ENCODE measurements around the gene RGS16. TPM values are rescaled to one million over a fixed set of nuclear protein-coding genes. Genes with fewer than 3 reads are reported as not detected.

RGS16 gene
- total and polyA plus RNA-seq, 2 donors (not counting 3 experiments of a cell fraction or from before 2014, with no cell fraction given) = not detected

DNA sequence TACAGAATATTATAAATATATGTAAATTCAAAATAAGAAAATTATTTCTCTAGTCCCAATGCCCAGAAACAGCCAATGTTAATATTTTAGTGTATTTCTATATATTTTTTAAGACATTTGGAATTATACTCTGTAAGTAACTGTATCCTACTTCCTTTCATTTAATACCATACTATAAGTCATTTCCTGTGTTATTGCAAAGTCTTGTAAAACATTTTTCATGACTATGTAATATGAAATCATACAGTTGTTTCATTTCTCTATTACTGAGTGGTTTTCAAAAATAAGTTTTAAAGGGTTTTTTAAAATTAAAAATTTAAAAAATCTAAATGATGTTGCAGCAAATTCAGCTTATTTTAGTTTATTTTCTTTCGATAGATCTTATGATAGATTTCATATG is 17.1 kb downstream of the RGS16 start:
- Histone ChIP-seq H3K4me2 (ENCODE audit: insufficient read depth, low read length) (no peak overlapping the region), H3K4me3 (replicated peaks in 1 of 3; ENCODE audit: insufficient read depth in 1 of 3, low read depth in 1 of 3, low read length in 3 of 3) (no peak overlapping the region), H3K36me3 (ENCODE audit: control insufficient read depth in 2 of 2, extremely low read depth in 1 of 2, insufficient read depth in 2 of 2, low read length in 2 of 2) (no peaks in the 10 kb centered on the region), H3K9me1 (replicated peaks; ENCODE audit: control insufficient read depth, extremely low read depth, insufficient read depth, low read length) (no peaks in the 10 kb centered on the region), H3K27ac (ENCODE audit: insufficient read depth, low read depth, low read length) (no peak overlapping the region), H2AFZ (ENCODE audit: low read depth, low read length) (no peak overlapping the region), H3K9ac (replicated peaks; ENCODE audit: extremely low read depth, insufficient read depth, low read length) (no peak overlapping the region), H3K4me1 (ENCODE audit: control insufficient read depth, extremely low read depth, insufficient read depth, low read length) (peaks cover 9% of the 10 kb centered on the region), H3K9me3 (replicated peaks; ENCODE audit: control insufficient read depth, insufficient read depth, low read length) (no peaks in the 10 kb centered on the region), H4K20me1 (replicated peaks; ENCODE audit: control insufficient read depth, extremely low read depth, insufficient read depth, low read length) (no peaks in the 10 kb centered on the region), H3K27me3 (ENCODE audit: control insufficient read depth in 2 of 2, insufficient read depth in 2 of 2, low read length in 2 of 2) (peaks cover 0 to 1% of the 10 kb centered on the region in 2 experiments), H3K79me2 (ENCODE audit: control insufficient read depth, insufficient read depth, low read length) (no peaks in the 10 kb centered on the region)
- ChIA-PET CTCF (interaction anchor here (1.9 kb wide), 1 partner anchor 14 kb away, joined by 7 read pairs; no protein-coding TSS in a partner anchor), POLR2A (interaction anchor here (0.7 kb wide), 1 partner anchor 1636 kb away, joined by 6 read pairs; no protein-coding TSS in a partner anchor)
- dilution Hi-C loops (cut with MboI; ENCODE audit: extremely low pct_ligation_motif_present, low sequenced_read_pairs) (no loop called here), intact Hi-C loops (cut with micrococcal nuclease) (no loop called here)
- no TSS peak for BruUV-seq (replicated peaks)
- no peak for DNase-seq (ENCODE audit: low read depth, low spot score)
- FAIRE-seq = no peak
- TF ChIP-seq POLR2A (IDR thresholded peaks at IDR 0.05; ENCODE audit: low read depth, low read length) (no peak), MYC (IDR thresholded peaks at IDR 0.05; ENCODE audit: low read depth, low read length) (no peak)
- TF ChIP-seq, protein P1, sequence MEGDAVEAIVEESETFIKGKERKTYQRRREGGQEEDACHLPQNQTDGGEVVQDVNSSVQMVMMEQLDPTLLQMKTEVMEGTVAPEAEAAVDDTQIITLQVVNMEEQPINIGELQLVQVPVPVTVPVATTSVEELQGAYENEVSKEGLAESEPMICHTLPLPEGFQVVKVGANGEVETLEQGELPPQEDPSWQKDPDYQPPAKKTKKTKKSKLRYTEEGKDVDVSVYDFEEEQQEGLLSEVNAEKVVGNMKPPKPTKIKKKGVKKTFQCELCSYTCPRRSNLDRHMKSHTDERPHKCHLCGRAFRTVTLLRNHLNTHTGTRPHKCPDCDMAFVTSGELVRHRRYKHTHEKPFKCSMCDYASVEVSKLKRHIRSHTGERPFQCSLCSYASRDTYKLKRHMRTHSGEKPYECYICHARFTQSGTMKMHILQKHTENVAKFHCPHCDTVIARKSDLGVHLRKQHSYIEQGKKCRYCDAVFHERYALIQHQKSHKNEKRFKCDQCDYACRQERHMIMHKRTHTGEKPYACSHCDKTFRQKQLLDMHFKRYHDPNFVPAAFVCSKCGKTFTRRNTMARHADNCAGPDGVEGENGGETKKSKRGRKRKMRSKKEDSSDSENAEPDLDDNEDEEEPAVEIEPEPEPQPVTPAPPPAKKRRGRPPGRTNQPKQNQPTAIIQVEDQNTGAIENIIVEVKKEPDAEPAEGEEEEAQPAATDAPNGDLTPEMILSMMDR (IDR thresholded peaks at IDR 0.05; ENCODE audit: extremely low read depth in 1 of 2, insufficient read depth in 1 of 2, low read depth in 1 of 2, low read length in 2 of 2) = no peak

DNA sequence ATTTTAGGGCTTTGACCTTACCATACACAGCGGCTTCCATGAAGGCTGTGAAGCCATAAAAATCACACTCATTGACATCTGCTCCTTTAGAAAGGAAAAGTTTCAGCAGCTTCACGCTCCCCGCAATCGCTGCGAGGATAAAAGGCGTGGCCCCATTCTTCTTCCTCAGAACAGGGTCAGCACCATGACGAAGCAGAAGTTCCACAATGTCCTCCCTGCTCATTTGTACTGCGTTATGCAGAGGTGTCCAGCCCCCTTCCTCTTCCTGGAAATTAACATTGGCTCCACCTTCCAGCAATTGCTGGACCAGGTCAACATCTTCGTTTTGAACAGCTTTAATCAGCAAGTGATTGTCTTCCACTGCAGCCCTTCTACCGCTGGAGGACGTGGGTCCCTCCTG is 17.8 kb downstream of the RGS16 start:
- no peak overlapping the region for H2AFZ ChIP-seq (ENCODE audit: low read depth, low read length)
- no peaks in the 10 kb centered on the region for H3K9me3 ChIP-seq (replicated peaks; ENCODE audit: control insufficient read depth, insufficient read depth, low read length)
- no peaks in the 10 kb centered on the region for H3K79me2 ChIP-seq (ENCODE audit: control insufficient read depth, insufficient read depth, low read length)
- H3K4me3 ChIP-seq (replicated peaks in 1 of 3; ENCODE audit: insufficient read depth in 1 of 3, low read depth in 1 of 3, low read length in 3 of 3) = no peak overlapping the region
- FAIRE-seq = no peak
- H3K9ac ChIP-seq (replicated peaks; ENCODE audit: extremely low read depth, insufficient read depth, low read length) = no peak overlapping the region
- no peak overlapping the region for H3K27ac ChIP-seq (ENCODE audit: insufficient read depth, low read depth, low read length)
- ChIA-PET POLR2A (no interaction called here), CTCF (interaction anchor here (1.9 kb wide), 1 partner anchor 15 kb away, joined by 7 read pairs; no protein-coding TSS in a partner anchor)
- TF ChIP-seq, protein P1 (IDR thresholded peaks at IDR 0.05; ENCODE audit: extremely low read depth in 1 of 2, insufficient read depth in 1 of 2, low read depth in 1 of 2, low read length in 2 of 2) = no peak
- no peak for TF ChIP-seq POLR2AphosphoS5 (IDR thresholded peaks at IDR 0.05; ENCODE audit: insufficient read depth, low read depth, low read length)
- TF ChIP-seq EZH2 (IDR thresholded peaks at IDR 0.05; ENCODE audit: borderline replicate concordance, low read depth, low read length, severe bottlenecking) = no peak
- intact Hi-C loops (cut with micrococcal nuclease) = no loop called here
- dilution Hi-C loops (cut with MboI; ENCODE audit: extremely low pct_ligation_motif_present, low sequenced_read_pairs) = no loop called here
- no peaks in the 10 kb centered on the region for H4K20me1 ChIP-seq (replicated peaks; ENCODE audit: control insufficient read depth, extremely low read depth, insufficient read depth, low read length)
- DNase-seq (ENCODE audit: low read depth, low spot score) = no peak
- H3K27me3 ChIP-seq (ENCODE audit: control insufficient read depth in 2 of 2, insufficient read depth in 2 of 2, low read length in 2 of 2) = no peaks in the 10 kb centered on the region
- H3K36me3 ChIP-seq (ENCODE audit: control insufficient read depth in 2 of 2, extremely low read depth in 1 of 2, insufficient read depth in 2 of 2, low read length in 2 of 2) = no peaks in the 10 kb centered on the region
- no peaks in the 10 kb centered on the region for H3K9me1 ChIP-seq (replicated peaks; ENCODE audit: control insufficient read depth, extremely low read depth, insufficient read depth, low read length)
- no TSS peak for BruUV-seq (replicated peaks)
- no peak overlapping the region for H3K4me2 ChIP-seq (ENCODE audit: insufficient read depth, low read length)
- peaks cover 9% of the 10 kb centered on the region for H3K4me1 ChIP-seq (ENCODE audit: control insufficient read depth, extremely low read depth, insufficient read depth, low read length)
